Type B pancreatic cell (in vitro differentiated cells): ENCODE data around the gene C17orf67. TPM values are rescaled to one million over a fixed set of nuclear protein-coding genes. Genes with fewer than 3 reads are reported as not detected.

ENCODE experiments used
- DNase-seq: peaks from one replicate; pipeline ENCODE4 v3.0.0; 2021; ENCODE audit warnings: mixed read lengths; ENCODE audit not compliant: unreplicated experiment; ENCODE audit errors: extremely low spot score
- H3K27ac Mint-ChIP-seq: 2 replicates; pipeline ENCODE4 v1.8.0; 2021; ENCODE audit warnings: mild to moderate bottlenecking, mixed read lengths
- H3K27me3 Mint-ChIP-seq: 2 replicates; pipeline ENCODE4 v1.8.0; 2021; ENCODE audit warnings: mixed read lengths
- H3K36me3 Mint-ChIP-seq: 2 replicates; pipeline ENCODE4 v1.8.0; 2021; ENCODE audit warnings: mixed read lengths
- H3K4me1 Mint-ChIP-seq: one replicate; pipeline ENCODE4 v1.8.0; 2021; ENCODE audit warnings: mixed read lengths; ENCODE audit not compliant: unreplicated experiment
- H3K4me3 Mint-ChIP-seq: 2 replicates; pipeline ENCODE4 v1.8.0; 2021; ENCODE audit warnings: mild to moderate bottlenecking, mixed read lengths
- H3K9me3 Mint-ChIP-seq: 2 replicates; pipeline ENCODE4 v1.8.0; 2021; ENCODE audit warnings: mixed read lengths
- total RNA-seq: library from RNA; stranded (reverse); gene quantifications from 2 replicates; pipeline ENCODE4 v1.2.1, GENCODE V29; 2021; ENCODE audit warnings: low replicate concordance
- TF ChIP-seq, protein P1 (sequence below): fragments of 200-600 bp; sonication (generic); conservative IDR thresholded peaks from 2 replicates; pipeline ENCODE4 v1.5.0; 2021; ENCODE audit warnings: antibody characterized with exemption, mild to moderate bottlenecking

C17orf67 gene
- total RNA-seq, 1 donor from 2014 or later, result 4.1 TPM

DNA sequence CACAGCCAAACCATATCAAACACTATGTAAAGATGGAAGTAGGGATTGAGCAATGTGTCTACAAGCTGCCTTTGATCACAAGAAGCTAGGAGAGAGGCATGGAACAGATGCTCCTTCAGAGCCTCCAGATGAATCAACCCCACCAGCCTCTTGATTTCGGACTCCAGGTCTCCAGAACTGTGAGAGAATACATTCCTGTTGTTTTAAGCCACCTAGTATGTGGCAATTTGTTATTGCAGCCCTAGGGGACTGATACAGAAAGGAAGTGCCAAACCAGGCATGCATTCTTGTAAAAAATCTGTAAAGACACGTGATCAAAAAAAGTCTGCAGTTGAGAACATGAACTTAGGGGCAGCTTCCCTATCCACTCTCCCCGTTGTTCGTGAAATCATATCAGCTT lies 91.1 kb downstream of the C17orf67 start:
- Mint-ChIP-seq H3K27me3 (peaks cover 14% of the 10 kb centered on the region), H3K36me3 (no peaks in the 10 kb centered on the region), H3K4me1 (peaks cover 6% of the 10 kb centered on the region), H3K9me3 (peaks cover 17% of the 10 kb centered on the region), H3K27ac (no peak overlapping the region), H3K4me3 (no peak overlapping the region)
- TF ChIP-seq, protein P1, sequence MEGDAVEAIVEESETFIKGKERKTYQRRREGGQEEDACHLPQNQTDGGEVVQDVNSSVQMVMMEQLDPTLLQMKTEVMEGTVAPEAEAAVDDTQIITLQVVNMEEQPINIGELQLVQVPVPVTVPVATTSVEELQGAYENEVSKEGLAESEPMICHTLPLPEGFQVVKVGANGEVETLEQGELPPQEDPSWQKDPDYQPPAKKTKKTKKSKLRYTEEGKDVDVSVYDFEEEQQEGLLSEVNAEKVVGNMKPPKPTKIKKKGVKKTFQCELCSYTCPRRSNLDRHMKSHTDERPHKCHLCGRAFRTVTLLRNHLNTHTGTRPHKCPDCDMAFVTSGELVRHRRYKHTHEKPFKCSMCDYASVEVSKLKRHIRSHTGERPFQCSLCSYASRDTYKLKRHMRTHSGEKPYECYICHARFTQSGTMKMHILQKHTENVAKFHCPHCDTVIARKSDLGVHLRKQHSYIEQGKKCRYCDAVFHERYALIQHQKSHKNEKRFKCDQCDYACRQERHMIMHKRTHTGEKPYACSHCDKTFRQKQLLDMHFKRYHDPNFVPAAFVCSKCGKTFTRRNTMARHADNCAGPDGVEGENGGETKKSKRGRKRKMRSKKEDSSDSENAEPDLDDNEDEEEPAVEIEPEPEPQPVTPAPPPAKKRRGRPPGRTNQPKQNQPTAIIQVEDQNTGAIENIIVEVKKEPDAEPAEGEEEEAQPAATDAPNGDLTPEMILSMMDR, result no peak
- no peak for DNase-seq

Other genes with a start within 250 kb of the C17orf67 start
- gene NOG, start 240.2 kb downstream of the C17orf67 start, total RNA-seq, result 1.7 and 13.7 TPM in 2 replicates
- gene DGKE, start 231 bp upstream of the C17orf67 start, total RNA-seq, result 5.3 and 6.9 TPM in 2 replicates
- gene TRIM25, start 80.1 kb upstream of the C17orf67 start, total RNA-seq, result 43.4 and 46.7 TPM in 2 replicates
- gene COIL, start 127.1 kb upstream of the C17orf67 start, total RNA-seq, result 23.3 and 26.5 TPM in 2 replicates
- gene SCPEP1, start 144.2 kb upstream of the C17orf67 start, total RNA-seq, result 26.9 and 53.5 TPM in 2 replicates